Ascending aorta (tissue), 2 donors: ENCODE results near the gene FAM131A. TPM values are rescaled to one million over a fixed set of nuclear protein-coding genes. Genes with fewer than 3 reads are reported as not detected.

Experiments used
- DNase-seq, 2 donors: peaks; one replicate each; pipeline ENCODE4 v3.0.0-alpha.2; 2019; ENCODE audit warnings: low spot score in 2 of 2
- H3K27ac ChIP-seq, 2 donors: fragments of 200-600 bp; sonication (generic); one replicate each; pipeline ENCODE4 v1.5.1; 2016 to 2017; ENCODE audit warnings: mild to moderate bottlenecking in 1 of 2
- H3K27me3 ChIP-seq: fragments of 200-600 bp; sonication (generic); one replicate; pipeline ENCODE4 v1.5.1; 2017
- H3K36me3 ChIP-seq, 2 donors: fragments of 200-600 bp; sonication (generic); one replicate each; pipeline ENCODE4 v1.5.1; 2016
- H3K4me1 ChIP-seq, 2 donors: fragments of 200-600 bp; sonication (generic); one replicate each; pipeline ENCODE4 v1.5.1; 2016 to 2017; ENCODE audit warnings: mild to moderate bottlenecking in 1 of 2
- H3K4me3 ChIP-seq, 2 donors: fragments of 200-600 bp; sonication (generic); one replicate each; pipeline ENCODE4 v1.5.1; 2016 to 2017; ENCODE audit warnings: mild to moderate bottlenecking in 1 of 2
- H3K9me3 ChIP-seq, 2 donors: fragments of 200-600 bp; sonication (generic); one replicate each; pipeline ENCODE4 v1.5.1; 2016
- CTCF ChIP-seq, 3 experiments: fragments of 200-600 bp in 2 of 3; fragments of 450-650 bp in 1 of 3; sonication (generic) in 2 of 3; IDR thresholded peaks; one replicate each; pipeline ENCODE4 v1.5.1; 2016 to 2019; ENCODE audit warnings: antibody characterized with exemption in 3 of 3, mild to moderate bottlenecking in 1 of 3, moderate library complexity in 1 of 3
- intact Hi-C: fragments of 100-400 bp; cut with DNase I; formaldehyde crosslinking; loops from one replicate; pipeline ENCODE4 v1.15.1; 2023
- total RNA-seq: library from RNA; depleted of rRNA; stranded (reverse); fragments of >200 nt; gene quantifications from one replicate; pipeline ENCODE4 v1.1.0, GENCODE V29; 2016

FAM131A gene
- total RNA-seq, 1 donor from 2014 or later, result 47.7 TPM

- peak overlapping the region in 1 of 2 donors; percentile 43 for H3K27ac ChIP-seq
- H3K4me3 ChIP-seq, result no peak overlapping the region
- peaks cover 99 to 100% of the 10 kb centered on the region in 2 donors for H3K36me3 ChIP-seq
- DNase-seq, result no peak
- TF ChIP-seq CTCF (IDR thresholded peaks at IDR 0.05), result no peak
- H3K9me3 ChIP-seq, result no peaks in the 10 kb centered on the region
- intact Hi-C loops, result no loop called here
- peaks cover 7 to 8% of the 10 kb centered on the region in 2 donors for H3K4me1 ChIP-seq
- no peaks in the 10 kb centered on the region for H3K27me3 ChIP-seq
These were observed 12.1 kb upstream of the FAM131A start for GRCh38 chr3:184325269-184325668.

- H3K4me3 ChIP-seq, result no peak overlapping the region
- H3K36me3 ChIP-seq, result peaks cover 100% of the 10 kb centered on the region in 2 donors
- no peaks in the 10 kb centered on the region for H3K27me3 ChIP-seq
- H3K9me3 ChIP-seq, result no peaks in the 10 kb centered on the region
- H3K4me1 ChIP-seq, result peaks cover 1 to 2% of the 10 kb centered on the region in 2 donors
- intact Hi-C loops, result no loop called here
- DNase-seq, result no peak
- no peak for TF ChIP-seq CTCF (IDR thresholded peaks at IDR 0.05)
- H3K27ac ChIP-seq, result no peak overlapping the region
These were observed 11.6 kb upstream of the FAM131A start for GRCh38 chr3:184325715-184326369.

GRCh38 chr3:184327171-184327570 is 10.2 kb upstream of the FAM131A start:
- no peak for TF ChIP-seq CTCF (IDR thresholded peaks at IDR 0.05)
- H3K4me3 ChIP-seq, result no peak overlapping the region
- no peak overlapping the region for H3K27ac ChIP-seq
- DNase-seq, result no peak
- intact Hi-C loops, result no loop called here
- H3K27me3 ChIP-seq, result no peaks in the 10 kb centered on the region
- peaks cover 100% of the 10 kb centered on the region in 2 donors for H3K36me3 ChIP-seq
- H3K4me1 ChIP-seq, result no peaks in the 10 kb centered on the region
- H3K9me3 ChIP-seq, result no peaks in the 10 kb centered on the region

GRCh38 chr3:184328516-184328915 is 8.9 kb upstream of the FAM131A start:
- no peaks in the 10 kb centered on the region for H3K9me3 ChIP-seq
- DNase-seq, result no peak
- H3K27ac ChIP-seq, result no peak overlapping the region
- no peaks in the 10 kb centered on the region for H3K4me1 ChIP-seq
- no peak for TF ChIP-seq CTCF (IDR thresholded peaks at IDR 0.05)
- H3K36me3 ChIP-seq, result peaks cover 98 to 100% of the 10 kb centered on the region in 2 donors
- no peak overlapping the region for H3K4me3 ChIP-seq
- intact Hi-C loops, result no loop called here
- no peaks in the 10 kb centered on the region for H3K27me3 ChIP-seq

GRCh38 chr3:184332370-184333090 is 4.9 kb upstream of the FAM131A start:
- H3K4me1 ChIP-seq, result no peaks in the 10 kb centered on the region
- no peak for TF ChIP-seq CTCF (IDR thresholded peaks at IDR 0.05)
- H3K9me3 ChIP-seq, result no peaks in the 10 kb centered on the region
- no peak overlapping the region for H3K4me3 ChIP-seq
- H3K36me3 ChIP-seq, result peaks cover 70 to 77% of the 10 kb centered on the region in 2 donors
- intact Hi-C loops, result loop anchor here (10.0 kb wide), 1 partner anchor 698 kb away; the partner anchor contains the start of gene KLHL24
- H3K27ac ChIP-seq, result peak overlapping the region; percentile 74 to 97
- no peaks in the 10 kb centered on the region for H3K27me3 ChIP-seq
- no peak for DNase-seq
